Fibroblast of mammary gland (primary cell): ENCODE data around the gene COL1A2.

Experiments
- DNase-seq: peaks from one replicate; pipeline ENCODE4 v3.0.0-alpha.2; 2010; ENCODE audit warnings: low read depth
- H3K4me3 ChIP-seq: 2 replicates; pipeline ENCODE4 v1.5.1; 2011; ENCODE audit warnings: low read depth, mild to moderate bottlenecking, low read length, moderate library complexity; ENCODE audit not compliant: control insufficient read depth
- CTCF ChIP-seq: conservative IDR thresholded peaks from 2 replicates; pipeline ENCODE4 v1.5.1; 2011; ENCODE audit warnings: low read depth, low read length, inconsistent platforms; ENCODE audit not compliant: control insufficient read depth, insufficient read depth

The COL1A2 gene

GRCh38 chr7:94477878-94478277, 83.2 kb downstream of the COL1A2 start:
- no peak for TF ChIP-seq CTCF
- H3K4me3 ChIP-seq = no peak overlapping the region
- DNase-seq = no peak

DNA sequence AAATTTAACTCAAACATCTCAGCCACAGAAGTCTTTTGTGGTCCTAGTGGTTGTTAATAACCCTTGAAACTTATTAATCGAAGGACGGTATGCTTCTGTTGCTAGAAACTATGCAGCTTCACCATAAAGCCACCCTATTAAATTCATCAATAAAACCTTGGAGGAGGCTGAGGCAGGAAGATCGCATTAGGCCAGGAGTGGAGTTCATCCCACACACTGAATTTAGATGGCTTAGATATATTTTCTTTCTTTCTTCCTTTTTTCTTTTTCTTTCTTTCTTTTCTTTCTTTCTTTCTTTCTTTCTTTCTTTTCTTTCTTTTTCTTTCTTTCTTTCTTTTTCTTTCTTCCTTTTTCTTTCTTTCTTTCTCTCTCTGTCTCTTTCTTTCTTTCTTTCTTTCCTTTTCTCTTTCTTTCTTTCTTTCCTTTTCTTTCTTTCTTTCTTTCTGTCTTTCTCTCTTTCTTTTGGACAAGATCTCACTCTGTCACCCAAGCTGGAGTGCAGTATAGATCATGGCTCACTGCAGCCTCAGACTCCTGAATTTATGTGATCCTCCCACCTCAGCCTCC, 84.0 kb downstream of the COL1A2 start:
- no peak overlapping the region for H3K4me3 ChIP-seq
- no peak for TF ChIP-seq CTCF
- DNase-seq = no peak
